Measurements from ENCODE around the gene STK16.

The STK16 gene

GRCh38 chr2:219261024-219261855, 16.0 kb downstream of the STK16 start:
- no peak for TF ChIP-seq CTCF (conservative IDR thresholded peaks at IDR 0.05; ENCODE audit: control insufficient read depth, insufficient read depth, low read depth, low read length)
- DNase-seq (ENCODE audit: low read depth), result no peak
- H3K4me3 ChIP-seq (ENCODE audit: control insufficient read depth, low read depth, low read length), result no peak overlapping the region

- DNase-seq (ENCODE audit: low read depth), result no peak
- no peak overlapping the region for H3K4me3 ChIP-seq (ENCODE audit: control insufficient read depth, low read depth, low read length)
- TF ChIP-seq CTCF (conservative IDR thresholded peaks at IDR 0.05; ENCODE audit: control insufficient read depth, insufficient read depth, low read depth, low read length), result no peak
Observed at GRCh38 chr2:219266232-219266631, 21.0 kb downstream of the STK16 start.

- TF ChIP-seq CTCF (conservative IDR thresholded peaks at IDR 0.05; ENCODE audit: control insufficient read depth, insufficient read depth, low read depth, low read length), result no peak
- no peak for DNase-seq (ENCODE audit: low read depth)
Observed at GRCh38 chr2:219266886-219267285, 21.6 kb downstream of the STK16 start.

GRCh38 chr2:219268294-219268693, 23.0 kb downstream of the STK16 start:
- no peak overlapping the region for H3K4me3 ChIP-seq (ENCODE audit: control insufficient read depth, low read depth, low read length)
- no peak for DNase-seq (ENCODE audit: low read depth)
- TF ChIP-seq CTCF (conservative IDR thresholded peaks at IDR 0.05; ENCODE audit: control insufficient read depth, insufficient read depth, low read depth, low read length), result no peak

More at GRCh38 chr2:219266886-219267285, 21.6 kb downstream of the STK16 start:
- H3K4me3 ChIP-seq (ENCODE audit: control insufficient read depth, low read depth, low read length), result no peak overlapping the region

GRCh38 chr2:219269362-219270054, 24.2 kb downstream of the STK16 start:
- no peak for TF ChIP-seq CTCF (conservative IDR thresholded peaks at IDR 0.05; ENCODE audit: control insufficient read depth, insufficient read depth, low read depth, low read length)
- no peak for DNase-seq (ENCODE audit: low read depth)
- H3K4me3 ChIP-seq (ENCODE audit: control insufficient read depth, low read depth, low read length), result no peak overlapping the region

GRCh38 chr2:219270055-219270372, 24.7 kb downstream of the STK16 start:
- no peak overlapping the region for H3K4me3 ChIP-seq (ENCODE audit: control insufficient read depth, low read depth, low read length)
- no peak for TF ChIP-seq CTCF (conservative IDR thresholded peaks at IDR 0.05; ENCODE audit: control insufficient read depth, insufficient read depth, low read depth, low read length)
- no peak for DNase-seq (ENCODE audit: low read depth)
